CD4-positive, alpha-beta T cell treated with Interleukin-4 for 4 hours (primary cell): Measurements from ENCODE around the gene BTK.

Experiments
- DNase-seq: peaks from one replicate; pipeline ENCODE4 v3.0.0-alpha.2; 2020

Gene BTK

DNA sequence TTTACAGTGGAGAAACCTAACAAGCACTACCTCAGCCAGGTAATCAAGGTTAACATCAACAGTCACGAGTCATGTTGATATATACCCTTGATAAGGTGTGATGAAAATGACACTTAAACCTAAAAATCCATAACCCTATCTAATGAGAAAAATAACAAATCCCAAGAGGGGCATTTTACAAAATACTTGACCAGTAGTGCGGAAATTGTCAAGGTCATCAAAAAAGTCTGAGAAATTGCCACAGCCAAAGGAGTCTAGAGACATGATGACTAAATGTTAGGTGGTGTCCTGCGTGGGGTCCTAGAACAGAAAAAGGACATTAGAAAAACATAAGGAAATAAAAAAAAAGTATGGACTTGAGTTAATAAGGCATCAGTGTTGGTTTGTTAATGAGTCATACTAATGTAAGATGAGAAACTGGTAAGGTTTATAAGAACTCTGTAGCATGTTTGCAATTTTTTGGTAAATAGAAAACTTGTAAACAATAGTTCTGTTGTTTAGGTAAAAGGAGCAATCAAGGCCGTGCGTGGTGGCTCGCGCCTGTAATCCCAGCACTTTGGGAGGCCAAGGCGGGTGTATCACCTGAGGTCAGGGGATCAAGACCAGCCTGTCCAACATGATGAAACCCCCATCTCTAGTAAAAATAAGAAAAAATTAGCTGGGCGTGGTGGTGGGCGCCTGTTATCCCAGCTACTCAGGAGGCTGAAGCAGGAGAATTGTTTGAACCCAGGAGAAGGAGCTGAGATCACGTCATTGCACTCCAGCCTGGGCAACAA, 7.7 kb upstream of the BTK start:
- DNase-seq: no peak

DNA sequence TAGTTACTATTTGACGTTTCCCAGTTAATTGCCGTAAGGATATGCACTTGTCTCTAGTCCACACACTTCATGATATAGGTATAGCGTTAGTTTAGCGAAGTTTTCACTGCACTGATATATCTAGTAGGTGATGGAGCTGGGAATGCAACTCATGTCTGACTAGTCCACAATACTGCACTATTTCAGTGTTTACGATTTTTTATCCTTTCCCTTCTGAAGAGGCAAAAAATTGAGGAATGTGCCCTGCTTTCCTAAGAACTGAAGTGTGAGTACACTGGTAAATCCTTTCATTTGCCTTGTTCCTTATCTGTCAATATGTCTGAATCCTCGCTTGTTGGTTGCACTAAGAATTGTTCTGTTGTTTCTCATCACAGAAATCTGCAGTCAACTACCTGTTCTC, 5.8 kb upstream of the BTK start:
- DNase-seq: no peak

DNA sequence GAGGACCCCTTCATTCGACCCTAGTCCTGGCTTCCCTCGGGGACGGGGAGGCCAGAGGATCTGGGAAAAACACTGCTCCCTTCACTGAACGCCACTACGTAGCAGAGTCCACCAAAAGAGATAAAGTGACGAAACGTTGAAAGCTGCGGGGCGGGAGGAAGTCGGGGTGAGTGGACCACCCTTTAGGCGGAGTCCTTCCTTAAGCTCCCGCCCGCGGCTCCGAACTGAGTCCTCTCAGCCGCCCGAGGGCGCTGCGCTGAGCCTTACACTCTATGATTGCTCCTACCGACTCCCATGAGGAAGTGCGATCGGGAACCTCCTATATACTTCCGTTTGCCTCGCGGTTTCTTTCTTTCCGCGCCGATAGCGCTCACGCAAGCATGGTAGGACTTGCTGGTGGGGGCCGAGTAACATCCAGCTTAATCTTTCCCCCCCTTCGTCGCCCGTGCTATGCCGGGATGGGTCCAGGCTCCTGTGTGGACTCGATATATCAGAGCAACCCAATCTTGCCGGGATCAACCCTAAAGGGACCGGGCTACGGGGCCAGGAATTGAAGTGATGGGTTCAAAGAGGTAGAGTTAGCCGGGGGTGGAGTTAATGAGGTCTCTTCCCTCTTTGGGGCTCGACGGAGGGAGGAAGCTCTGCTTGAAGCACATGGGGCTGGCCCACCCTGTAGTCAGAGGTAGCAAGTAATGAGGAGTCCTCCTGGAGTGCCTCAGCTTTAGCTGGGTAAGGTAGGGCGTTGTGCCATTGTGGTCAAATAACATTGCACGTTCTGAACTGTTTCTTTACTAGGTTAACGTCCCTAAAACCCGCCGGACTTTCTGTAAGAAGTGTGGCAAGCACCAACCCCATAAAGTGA, 4.9 kb upstream of the BTK start, which contains the start of gene RPL36A:
RPL36A (plus strand) TSS at position 348 of the 862 bp plus-strand sequence; CDS start at position 381, 33 bp downstream.
- DNase-seq: peak; percentile 83

DNA sequence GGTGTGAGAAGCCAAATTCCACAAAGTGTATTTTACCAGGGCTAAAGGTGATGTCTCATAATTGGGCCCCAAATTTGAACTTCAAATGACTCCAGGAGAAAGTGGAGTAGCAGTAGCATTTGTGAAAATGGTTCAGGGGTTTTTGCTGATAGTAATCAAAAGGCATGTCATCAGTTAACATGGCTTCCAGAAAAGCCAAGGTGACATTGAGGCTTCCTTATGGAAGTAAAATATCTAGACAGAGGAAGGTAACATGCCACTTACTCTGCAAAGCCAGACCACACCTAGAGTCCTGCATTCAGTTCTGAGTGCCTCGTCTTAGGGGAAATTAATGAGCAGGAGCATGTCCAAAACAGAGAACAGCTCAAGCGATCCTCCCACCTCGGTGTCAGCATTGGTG, 2.6 kb upstream of the BTK start:
- DNase-seq: no peak

DNA sequence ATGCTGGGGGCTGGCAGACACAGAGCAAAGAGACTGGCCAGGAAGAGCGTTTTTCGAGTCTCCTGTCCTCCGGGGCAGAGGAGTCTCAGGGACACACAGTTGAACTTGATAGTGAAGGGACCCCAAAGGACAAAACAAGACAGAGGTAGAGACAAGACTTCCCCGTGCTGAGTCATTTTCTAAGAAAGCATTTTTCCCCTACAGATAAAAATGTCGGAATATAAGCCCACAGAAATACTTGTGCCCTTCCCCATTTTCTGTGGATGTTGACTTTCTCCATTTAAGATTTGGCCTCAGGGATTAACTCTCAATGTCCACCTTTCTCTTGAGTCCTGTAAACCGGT, 523 bp upstream of the BTK start:
- no peak for DNase-seq

DNA sequence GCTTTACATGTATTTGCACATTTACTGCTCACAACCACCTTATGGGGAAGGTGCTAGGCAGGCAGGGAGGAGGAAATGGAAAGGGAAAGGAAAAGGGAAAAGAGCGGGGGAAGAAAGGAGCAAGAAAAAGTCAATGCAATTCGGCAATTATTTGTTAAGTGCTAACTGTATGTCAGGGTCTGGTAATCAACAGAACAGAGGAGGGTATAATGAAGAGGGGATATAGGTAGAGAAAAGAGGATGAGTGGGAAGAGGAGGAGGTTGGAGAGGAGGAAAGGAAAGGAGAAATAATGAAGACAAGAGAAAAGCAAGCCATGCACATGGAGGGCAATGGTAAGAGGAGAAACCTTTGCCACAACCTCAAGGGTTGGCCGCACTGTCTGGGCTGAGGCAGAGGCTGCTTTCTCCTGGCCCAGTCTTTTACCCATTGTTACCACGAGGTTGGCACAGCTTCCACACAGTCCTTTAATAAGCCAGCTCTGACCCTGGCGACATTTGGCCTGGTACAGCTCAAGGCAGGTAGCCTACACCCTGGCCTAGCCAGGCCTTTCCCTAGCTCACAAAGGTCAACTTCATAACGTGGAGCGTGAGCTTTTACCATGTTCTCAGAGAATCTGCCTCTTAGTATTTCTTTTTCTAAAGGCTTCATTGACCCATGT, 836 bp downstream of the BTK start:
- DNase-seq: no peak

DNA sequence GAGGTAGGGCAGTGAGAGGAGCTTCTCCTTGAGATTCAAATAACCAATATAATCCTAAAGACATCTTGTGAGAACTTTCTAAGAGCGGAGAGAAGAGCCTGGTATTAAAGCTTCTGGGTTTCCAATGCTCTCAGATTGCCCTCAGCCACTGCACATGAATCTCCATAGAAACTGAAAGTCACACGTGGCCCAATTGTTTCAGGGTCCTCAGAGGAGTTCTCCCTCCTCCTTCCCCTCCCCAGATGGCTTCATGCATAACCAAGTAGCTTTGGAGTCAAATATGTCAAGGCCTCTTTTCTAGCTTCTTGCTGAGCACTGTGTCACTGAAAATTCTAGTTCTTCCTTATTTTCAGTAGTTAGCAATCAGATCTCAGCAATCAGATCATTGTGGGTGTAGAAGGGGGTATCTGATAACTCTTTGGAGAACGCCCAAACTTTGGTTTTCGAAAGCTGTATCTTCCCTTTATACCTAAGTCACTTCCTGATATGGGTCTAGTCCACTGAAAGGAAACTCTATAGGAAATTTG, 2.2 kb downstream of the BTK start:
- no peak for DNase-seq

DNA sequence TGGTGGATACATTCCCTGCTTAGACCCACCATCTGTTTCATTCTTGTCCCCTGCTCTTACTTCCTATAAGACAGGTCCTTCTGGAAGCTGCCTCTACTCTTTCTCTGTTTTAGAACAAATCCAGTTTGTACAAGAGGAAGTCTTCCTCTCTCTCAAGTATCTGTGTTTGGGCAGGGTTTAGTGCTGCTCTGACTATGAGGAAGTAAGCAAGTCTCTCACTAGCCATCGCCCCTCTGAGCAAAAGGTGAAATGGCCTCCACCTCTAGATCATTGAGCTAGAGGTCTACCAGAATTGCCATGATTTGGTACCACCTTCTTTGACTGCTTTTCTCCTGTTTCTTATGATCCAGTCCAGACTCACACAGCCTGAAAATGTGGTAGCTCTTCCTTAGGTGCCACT, 8.4 kb downstream of the BTK start:
- no peak for DNase-seq

DNA sequence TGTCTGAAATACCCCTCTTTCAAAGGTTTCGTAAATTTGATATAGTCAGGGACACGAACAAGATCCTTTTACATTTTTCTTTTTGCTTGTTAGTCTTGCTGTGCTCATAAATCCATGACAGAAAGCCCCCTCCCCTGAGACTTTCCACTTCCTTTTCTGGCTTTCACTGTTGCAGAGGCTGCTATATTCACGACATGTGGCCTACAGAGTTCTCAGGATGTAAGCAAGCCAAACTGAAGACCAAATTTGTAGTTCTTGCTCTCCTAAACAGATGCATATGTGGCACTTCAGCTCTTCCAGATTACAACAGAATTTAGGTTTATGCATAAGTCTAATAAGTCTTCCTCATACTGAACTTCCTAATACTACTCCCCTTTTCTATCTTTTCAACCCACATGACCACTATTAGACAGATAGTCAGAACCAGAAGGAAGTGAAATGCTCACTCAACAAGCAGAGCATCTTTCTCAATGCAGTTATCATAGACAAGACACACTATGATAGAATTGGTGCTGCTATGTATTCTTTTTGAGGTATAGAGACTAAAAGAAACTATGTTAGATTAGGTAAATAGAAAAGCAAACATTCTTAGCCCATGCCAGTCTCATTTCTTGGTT, 15.0 kb downstream of the BTK start:
- no peak for DNase-seq

DNA sequence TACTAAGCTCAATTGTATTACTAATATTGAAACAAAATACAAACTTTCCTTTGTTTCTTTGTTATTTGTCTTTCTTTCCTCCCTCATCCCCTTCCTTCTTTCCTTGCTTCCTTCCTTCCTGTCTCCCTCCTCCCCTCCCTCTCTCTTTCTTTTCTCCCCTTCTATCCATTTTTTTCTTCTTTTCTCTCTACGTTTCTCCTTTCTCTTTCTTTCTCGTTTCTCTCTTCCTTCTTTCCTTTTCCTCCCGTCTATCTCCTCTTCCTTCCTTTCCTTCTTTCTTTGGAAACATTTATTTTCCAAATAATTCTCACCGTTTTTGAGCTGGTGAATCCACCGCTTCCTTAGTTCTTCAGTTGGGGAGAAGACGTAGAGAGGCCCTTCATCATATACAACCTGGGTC, 16.3 kb downstream of the BTK start:
- no peak for DNase-seq

DNA sequence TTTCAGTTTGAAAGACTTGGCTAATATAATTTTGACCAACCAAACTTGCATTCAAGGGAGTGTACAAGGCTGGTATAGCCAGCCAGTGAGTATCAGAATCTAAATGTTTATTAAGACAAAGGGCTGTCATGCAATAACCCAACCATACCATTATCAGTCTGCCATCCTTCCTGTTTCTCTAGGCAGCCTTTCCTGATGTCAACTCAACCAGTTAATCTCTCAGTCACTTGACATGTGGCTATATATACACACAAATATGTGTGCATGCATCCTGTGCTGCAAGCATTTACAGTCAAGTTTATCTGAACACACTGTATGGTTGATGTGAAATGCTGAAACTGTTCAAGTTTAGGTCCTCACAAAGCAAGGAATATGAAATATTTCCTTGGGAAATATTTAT, 17.2 kb downstream of the BTK start:
- no peak for DNase-seq

DNA sequence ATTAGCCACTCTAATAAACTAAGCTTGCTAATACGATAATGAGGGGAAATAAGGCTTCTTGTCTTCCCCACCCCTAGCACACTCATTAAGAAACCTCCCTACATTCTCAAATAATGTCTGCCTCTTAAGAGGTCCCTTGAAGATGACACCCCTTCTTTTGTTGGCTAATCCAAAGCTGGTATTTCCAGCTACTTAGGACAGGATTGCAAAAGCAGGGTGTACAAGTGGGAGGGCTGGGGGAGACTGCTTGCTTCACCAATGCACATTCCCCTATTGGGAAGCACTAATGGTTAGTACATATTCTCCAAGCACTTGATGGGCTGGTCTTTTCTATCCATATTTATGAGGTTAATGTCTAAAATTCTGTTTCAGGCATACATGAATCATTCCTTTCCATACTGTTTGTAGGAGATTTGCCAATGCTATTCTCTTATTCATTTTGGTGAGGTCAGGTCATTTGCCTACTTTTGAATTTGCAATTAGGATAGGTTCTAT, 20.6 kb downstream of the BTK start:
- DNase-seq: no peak

DNA sequence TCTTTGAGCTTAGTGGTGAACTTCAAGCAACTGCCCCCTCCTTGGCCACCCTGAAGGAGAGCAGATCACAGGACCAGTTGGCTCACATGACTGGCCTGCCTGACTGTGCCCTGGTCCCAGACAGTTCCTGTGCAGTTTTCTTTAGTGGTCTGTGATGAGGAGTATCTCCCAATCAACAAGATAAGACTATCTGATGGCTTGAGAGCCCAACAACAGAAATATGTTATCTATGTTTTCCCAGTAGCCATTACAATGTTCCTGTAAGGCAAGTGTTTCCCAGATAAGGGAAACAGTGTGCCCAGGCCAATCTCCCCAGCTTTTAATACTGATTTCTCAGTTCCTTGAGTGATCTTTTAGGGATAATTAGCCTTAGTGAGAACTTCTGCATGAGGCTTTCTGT, 23.2 kb downstream of the BTK start:
- DNase-seq: no peak

DNA sequence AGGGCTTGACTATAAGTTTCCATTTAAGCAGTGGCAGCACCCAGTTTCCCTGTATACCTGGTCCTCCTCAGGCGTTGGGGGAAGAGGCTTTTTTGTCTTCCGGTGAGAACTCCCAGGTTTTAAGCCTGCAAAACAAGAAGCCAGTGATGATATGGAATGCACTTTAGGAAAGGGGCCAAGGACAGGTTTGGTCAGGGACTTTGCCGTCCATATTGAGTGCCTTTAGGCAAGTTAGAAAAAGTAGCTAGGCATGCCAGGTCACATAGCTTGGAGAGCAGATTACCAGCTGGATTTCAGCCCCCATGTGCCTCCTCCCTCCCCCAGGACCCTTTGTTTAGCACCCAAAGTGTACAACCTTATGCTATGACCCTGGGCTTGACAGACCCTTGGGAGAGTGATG, 23.9 kb downstream of the BTK start:
- no peak for DNase-seq

DNA sequence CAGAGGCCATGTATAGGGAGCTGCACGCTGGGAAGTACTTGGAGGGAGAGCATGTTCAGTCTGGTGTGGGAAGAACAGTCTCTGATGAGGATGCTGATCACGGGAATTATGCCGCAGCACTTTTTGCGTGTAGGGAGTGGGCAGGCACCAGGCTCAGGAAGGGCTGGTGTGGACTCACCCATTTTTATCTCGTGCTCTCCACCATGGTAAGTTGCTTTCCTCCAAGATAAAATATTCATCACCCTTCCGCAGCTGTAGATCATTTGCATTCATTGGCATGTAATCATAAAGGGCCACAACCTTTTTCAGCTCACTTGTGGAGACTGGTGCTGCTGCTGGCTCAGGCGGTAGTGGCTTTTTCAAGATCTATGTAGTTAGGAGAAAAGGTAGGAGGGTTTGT, 25.6 kb downstream of the BTK start:
- no peak for DNase-seq

DNA sequence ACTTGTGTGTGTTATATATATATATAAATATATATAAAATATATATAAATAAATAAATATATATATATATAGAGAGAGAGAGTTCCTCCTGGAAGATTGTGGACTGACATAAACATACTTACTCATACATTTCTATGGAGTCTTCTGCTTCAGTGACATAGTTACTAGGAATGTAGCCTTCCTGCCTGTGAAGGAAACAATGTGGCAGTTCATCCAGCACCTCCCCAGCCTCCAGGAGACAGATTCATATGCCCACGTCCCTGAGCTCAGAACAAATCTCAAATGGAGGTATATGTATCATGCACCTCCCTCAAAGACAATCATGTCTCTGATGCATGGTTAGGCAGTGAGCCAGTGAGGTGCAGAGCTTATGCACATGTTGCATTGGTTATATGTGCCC, 26.0 kb downstream of the BTK start:
- DNase-seq: no peak

DNA sequence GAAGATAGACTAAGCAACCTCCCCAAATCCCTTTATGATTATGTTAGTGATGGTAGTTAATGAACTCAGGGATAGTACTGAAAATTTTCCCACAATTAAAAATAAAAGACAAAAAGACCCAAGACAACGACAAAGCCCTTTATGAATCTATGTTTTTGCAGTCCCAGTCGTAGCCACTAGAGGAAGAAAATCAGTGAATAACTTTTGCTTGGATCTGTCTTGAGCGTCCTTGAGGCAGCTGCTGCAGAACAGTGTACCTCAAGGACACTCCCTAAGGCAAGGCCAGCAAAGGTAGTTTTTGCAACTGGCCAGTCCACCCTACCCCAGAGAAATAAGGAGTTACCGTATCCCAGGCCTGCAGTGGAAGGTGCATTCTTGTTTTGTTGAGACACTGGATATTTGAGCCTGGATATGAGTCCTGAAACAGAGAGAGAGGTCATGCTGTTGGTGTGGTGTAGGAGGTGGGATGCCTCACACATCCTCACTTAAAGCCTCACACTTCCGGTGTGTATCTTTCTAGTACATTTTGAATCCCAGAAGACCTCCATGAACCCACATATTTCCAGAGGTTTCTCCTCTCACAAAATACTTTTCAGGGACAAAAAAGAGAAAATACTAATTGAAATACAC, 28.7 kb downstream of the BTK start:
- DNase-seq: no peak

DNA sequence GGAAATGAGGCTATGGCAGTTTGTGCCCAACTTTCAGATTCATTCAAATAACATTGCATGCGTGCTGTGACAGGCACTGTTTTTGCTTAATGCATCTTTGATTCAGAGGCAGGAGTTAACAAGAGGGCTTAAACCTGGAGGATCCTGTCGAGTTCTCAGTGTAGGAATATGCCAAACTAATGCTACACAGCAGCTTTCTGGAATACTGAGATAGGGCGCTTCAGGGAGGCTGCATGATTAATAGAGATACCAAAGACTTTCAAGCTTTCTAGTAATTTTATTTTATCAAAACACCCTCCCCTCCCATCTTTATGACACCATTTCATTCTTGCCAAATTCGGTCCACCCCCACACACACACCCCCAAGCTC, 36.8 kb downstream of the BTK start:
- DNase-seq: no peak

DNA sequence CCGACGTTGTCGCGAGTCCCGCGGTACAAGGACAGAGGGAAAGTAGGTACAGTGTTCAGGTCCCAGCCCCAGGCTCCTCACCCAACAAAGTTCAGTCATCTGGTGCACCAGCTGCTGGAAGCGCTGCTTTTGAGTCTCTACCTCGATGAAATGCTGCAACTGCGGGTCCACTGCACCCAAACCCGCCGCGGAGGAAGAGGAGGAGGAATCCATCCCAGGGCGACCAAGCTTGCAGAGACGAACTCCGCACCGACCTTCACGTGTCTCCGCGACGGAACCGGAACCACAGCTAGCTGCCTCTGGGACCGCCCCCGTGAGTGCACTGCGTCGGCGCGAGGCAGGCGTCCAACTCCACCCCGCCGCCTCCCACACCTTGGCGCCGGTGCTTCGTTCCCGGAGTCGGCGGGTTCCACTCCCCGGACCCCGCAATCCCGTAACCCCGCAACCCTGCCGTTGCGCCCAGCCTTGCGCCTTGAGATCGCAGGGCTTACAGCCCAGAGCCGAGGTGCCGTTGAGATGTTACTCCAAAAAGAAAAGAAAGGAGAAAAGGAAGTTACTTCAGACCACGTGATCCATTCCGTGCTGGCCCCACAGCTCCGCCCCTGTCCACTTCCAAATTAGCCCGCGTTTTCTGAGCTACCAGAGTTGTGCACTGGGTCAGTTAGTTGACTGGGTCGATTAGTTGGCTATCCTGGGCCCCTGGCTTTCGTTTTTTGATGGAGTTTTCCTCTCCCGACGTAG, 37.4 kb downstream of the BTK start, which contains the start of gene TIMM8A:
TIMM8A (minus strand) TSS at position 291 of the 741 bp plus-strand sequence; CDS start at position 213, 78 bp downstream.
- DNase-seq: peak; percentile 67

DNA sequence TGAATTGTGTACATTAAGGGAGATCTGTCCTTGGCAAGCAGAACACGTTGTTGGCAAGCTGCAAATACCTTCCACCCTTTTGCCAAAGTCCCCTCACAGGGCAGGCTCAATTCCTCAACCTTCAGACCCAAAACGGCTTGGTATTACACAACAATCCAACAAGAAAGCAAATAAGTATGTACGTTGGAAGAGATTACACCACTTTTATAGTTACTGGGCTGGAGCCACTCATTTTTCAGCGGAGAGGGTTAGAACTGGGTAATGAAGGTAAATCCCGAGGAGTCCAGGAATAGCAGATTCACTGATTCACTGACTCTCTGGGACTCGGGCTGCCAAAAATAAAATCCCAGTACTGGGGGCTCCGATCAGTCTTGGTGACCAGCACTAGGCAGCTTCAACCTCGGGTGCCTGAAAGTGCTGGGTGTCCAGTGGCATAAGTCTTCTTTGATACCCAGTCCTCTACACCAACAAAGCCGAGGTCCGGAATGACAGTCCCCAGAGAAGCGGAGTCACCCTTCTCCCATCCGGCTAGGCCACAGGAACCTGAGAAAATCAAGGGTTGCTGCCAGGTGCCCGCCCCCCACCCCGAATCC, 38.0 kb downstream of the BTK start:
- DNase-seq: no peak

DNA sequence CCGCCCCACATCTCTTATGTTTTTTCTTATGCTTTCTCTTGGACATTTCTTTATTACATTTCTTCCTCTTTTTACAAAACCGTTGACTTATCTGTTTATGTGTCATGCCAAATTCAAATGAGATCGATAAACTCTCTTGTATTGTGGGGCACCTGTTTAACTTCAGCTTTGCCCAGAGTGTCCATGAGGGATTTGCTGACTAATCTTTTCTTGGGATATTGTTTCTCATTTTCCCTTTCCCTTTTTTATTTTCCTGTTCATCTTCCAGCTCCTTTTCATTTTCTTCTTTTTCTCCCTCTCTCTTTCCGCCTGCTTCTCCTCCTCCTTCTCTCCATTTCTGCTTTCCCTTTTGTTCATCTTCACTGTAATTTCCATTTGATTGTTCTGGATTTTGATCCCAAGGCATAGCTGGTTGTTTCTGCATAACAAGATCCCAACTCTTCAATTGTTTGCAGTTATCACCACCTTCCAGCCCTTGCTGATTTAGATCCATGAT, 48.2 kb downstream of the BTK start:
- DNase-seq: no peak
